ENCODE results near the gene CDH23. TPM values are rescaled to one million over a fixed set of nuclear protein-coding genes. Genes with fewer than 3 reads are reported as not detected.

Gene CDH23
- total and polyA plus RNA-seq, 2 experiments from 2014 or later = 0.08 TPM; not detected in 1

- Histone ChIP-seq H3K9ac (no peak overlapping the region), H3K4me3 (no peak overlapping the region), H3K27ac (no peak overlapping the region), H3K4me1 (ENCODE audit: insufficient read depth) (no peaks in the 10 kb centered on the region), H3K4me2 (ENCODE audit: unreplicated experiment) (no peak overlapping the region), H3K9me3 (ENCODE audit: low read depth) (no peaks in the 10 kb centered on the region), H2AFZ (no peak overlapping the region), H3K9me2 (ENCODE audit: insufficient read depth) (no peaks in the 10 kb centered on the region), H4K20me1 (ENCODE audit: insufficient read depth) (no peaks in the 10 kb centered on the region), H3K79me2 (ENCODE audit: insufficient read depth) (no peaks in the 10 kb centered on the region), H3K36me3 (ENCODE audit: low read depth) (no peaks in the 10 kb centered on the region), H3F3A (ENCODE audit: insufficient read depth) (no peaks in the 10 kb centered on the region), H3K27me3 (replicated peaks; ENCODE audit: insufficient read depth) (peaks cover 48% of the 10 kb centered on the region)
- TF ChIP-seq EZH2phosphoT487 (IDR thresholded peaks at IDR 0.05; ENCODE audit: insufficient read depth, low read depth) (no peak), EZH2 (IDR thresholded peaks at IDR 0.05; ENCODE audit: insufficient read depth, poor library complexity, severe bottlenecking) (no peak)
- 48 to 52% methylated on average over 4 to 5 of the region's 5 CpGs for WGBS, 2 experiments (ENCODE audit: low coverage in 1 of 2, low lambda C conversion rate in 2 of 2, missing lambda C conversion rate in 2 of 2)
- DNase-seq = no peak
- in situ Hi-C loops (cut with MboI) = no loop called here
These were observed 164.4 kb downstream of the CDH23 start for GRCh38 chr10:71561003-71561574.

GRCh38 chr10:71562181-71562580, 165.5 kb downstream of the CDH23 start:
- peaks cover 47% of the 10 kb centered on the region for H3K27me3 ChIP-seq (replicated peaks; ENCODE audit: insufficient read depth)
- in situ Hi-C loops (cut with MboI) = no loop called here
- H3F3A ChIP-seq (ENCODE audit: insufficient read depth) = no peaks in the 10 kb centered on the region
- no peaks in the 10 kb centered on the region for H3K36me3 ChIP-seq (ENCODE audit: low read depth)
- H3K9me3 ChIP-seq (ENCODE audit: low read depth) = no peaks in the 10 kb centered on the region
- no peak for TF ChIP-seq EZH2phosphoT487 (IDR thresholded peaks at IDR 0.05; ENCODE audit: insufficient read depth, low read depth)
- no peak for TF ChIP-seq EZH2 (IDR thresholded peaks at IDR 0.05; ENCODE audit: insufficient read depth, poor library complexity, severe bottlenecking)
- no peak overlapping the region for H3K27ac ChIP-seq
- H3K9me2 ChIP-seq (ENCODE audit: insufficient read depth) = no peaks in the 10 kb centered on the region
- no peak overlapping the region for H3K4me3 ChIP-seq
- 57 to 61% methylated on average over 9 of the region's 9 CpGs for WGBS, 2 experiments (ENCODE audit: low coverage in 1 of 2, low lambda C conversion rate in 2 of 2, missing lambda C conversion rate in 2 of 2)
- H3K9ac ChIP-seq = no peak overlapping the region
- no peak overlapping the region for H2AFZ ChIP-seq
- H4K20me1 ChIP-seq (ENCODE audit: insufficient read depth) = no peaks in the 10 kb centered on the region
- H3K79me2 ChIP-seq (ENCODE audit: insufficient read depth) = no peaks in the 10 kb centered on the region
- H3K4me1 ChIP-seq (ENCODE audit: insufficient read depth) = no peaks in the 10 kb centered on the region
- no peak overlapping the region for H3K4me2 ChIP-seq (ENCODE audit: unreplicated experiment)
- DNase-seq = no peak

GRCh38 chr10:71562904-71563303, 166.2 kb downstream of the CDH23 start:
- no peak for DNase-seq
- in situ Hi-C loops (cut with MboI) = no loop called here

GRCh38 chr10:71564194-71564820, 167.6 kb downstream of the CDH23 start:
- in situ Hi-C loops (cut with MboI) = no loop called here
- DNase-seq = no peak
- no peaks in the 10 kb centered on the region for H3K9me2 ChIP-seq (ENCODE audit: insufficient read depth)

More at GRCh38 chr10:71562904-71563303, 166.2 kb downstream of the CDH23 start:
- Histone ChIP-seq H3K4me1 (ENCODE audit: insufficient read depth) (no peaks in the 10 kb centered on the region), H3K4me2 (ENCODE audit: unreplicated experiment) (no peak overlapping the region), H4K20me1 (ENCODE audit: insufficient read depth) (no peaks in the 10 kb centered on the region), H3K4me3 (no peak overlapping the region), H3F3A (ENCODE audit: insufficient read depth) (no peaks in the 10 kb centered on the region), H3K27ac (no peak overlapping the region), H3K9me3 (ENCODE audit: low read depth) (no peaks in the 10 kb centered on the region), H3K9ac (no peak overlapping the region), H3K79me2 (ENCODE audit: insufficient read depth) (no peaks in the 10 kb centered on the region), H3K36me3 (ENCODE audit: low read depth) (no peaks in the 10 kb centered on the region), H2AFZ (no peak overlapping the region), H3K9me2 (ENCODE audit: insufficient read depth) (no peaks in the 10 kb centered on the region), H3K27me3 (replicated peaks; ENCODE audit: insufficient read depth) (peaks cover 40% of the 10 kb centered on the region)
- TF ChIP-seq EZH2 (IDR thresholded peaks at IDR 0.05; ENCODE audit: insufficient read depth, poor library complexity, severe bottlenecking) = no peak
- no peak for TF ChIP-seq EZH2phosphoT487 (IDR thresholded peaks at IDR 0.05; ENCODE audit: insufficient read depth, low read depth)
- 36 to 39% methylated on average over 3 of the region's 3 CpGs for WGBS, 2 experiments (ENCODE audit: low coverage in 1 of 2, low lambda C conversion rate in 2 of 2, missing lambda C conversion rate in 2 of 2)

More at GRCh38 chr10:71564194-71564820, 167.6 kb downstream of the CDH23 start:
- Histone ChIP-seq H4K20me1 (ENCODE audit: insufficient read depth) (no peaks in the 10 kb centered on the region), H2AFZ (no peak overlapping the region), H3K79me2 (ENCODE audit: insufficient read depth) (no peaks in the 10 kb centered on the region), H3K36me3 (ENCODE audit: low read depth) (no peaks in the 10 kb centered on the region), H3F3A (ENCODE audit: insufficient read depth) (no peaks in the 10 kb centered on the region), H3K27ac (no peak overlapping the region), H3K4me2 (ENCODE audit: unreplicated experiment) (no peak overlapping the region), H3K27me3 (replicated peaks; ENCODE audit: insufficient read depth) (peaks cover 27% of the 10 kb centered on the region), H3K9ac (no peak overlapping the region), H3K4me3 (no peak overlapping the region), H3K9me3 (ENCODE audit: low read depth) (no peaks in the 10 kb centered on the region), H3K4me1 (ENCODE audit: insufficient read depth) (no peaks in the 10 kb centered on the region)
- TF ChIP-seq EZH2phosphoT487 (IDR thresholded peaks at IDR 0.05; ENCODE audit: insufficient read depth, low read depth) = no peak
- no peak for TF ChIP-seq EZH2 (IDR thresholded peaks at IDR 0.05; ENCODE audit: insufficient read depth, poor library complexity, severe bottlenecking)
- 69 to 71% methylated on average over 12 of the region's 12 CpGs for WGBS, 2 experiments (ENCODE audit: low coverage in 1 of 2, low lambda C conversion rate in 2 of 2, missing lambda C conversion rate in 2 of 2)

Data from GM23248 (cell line).